Measurements from ENCODE around the gene BCL7B.
"Not testable (repeated sequence)": the region's sequence is repeated elsewhere in the genome, so short reads cannot be mapped to it uniquely, and the experiment has no call there.

The BCL7B gene

DNA sequence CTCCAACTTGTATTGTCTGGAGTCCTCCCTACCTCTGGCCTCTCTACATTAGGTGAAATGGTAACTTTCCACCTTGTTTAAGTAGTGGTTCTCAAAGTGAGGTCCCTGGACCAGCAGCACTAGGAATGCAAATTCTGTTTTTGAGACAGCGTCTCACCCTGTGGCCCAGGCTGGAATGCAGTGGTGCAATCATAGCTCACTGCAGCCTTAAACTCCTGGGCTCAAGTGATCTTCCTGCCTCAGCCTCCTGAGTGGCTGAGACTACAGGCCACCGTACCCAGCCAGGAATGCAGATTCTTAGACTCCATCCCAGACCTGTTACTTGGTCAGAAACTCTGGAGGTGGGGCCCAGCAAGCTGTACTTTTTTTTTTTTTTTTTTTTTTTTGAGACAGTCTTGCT, 27.7 kb upstream of the BCL7B start:
- TF ChIP-seq, protein P1, sequence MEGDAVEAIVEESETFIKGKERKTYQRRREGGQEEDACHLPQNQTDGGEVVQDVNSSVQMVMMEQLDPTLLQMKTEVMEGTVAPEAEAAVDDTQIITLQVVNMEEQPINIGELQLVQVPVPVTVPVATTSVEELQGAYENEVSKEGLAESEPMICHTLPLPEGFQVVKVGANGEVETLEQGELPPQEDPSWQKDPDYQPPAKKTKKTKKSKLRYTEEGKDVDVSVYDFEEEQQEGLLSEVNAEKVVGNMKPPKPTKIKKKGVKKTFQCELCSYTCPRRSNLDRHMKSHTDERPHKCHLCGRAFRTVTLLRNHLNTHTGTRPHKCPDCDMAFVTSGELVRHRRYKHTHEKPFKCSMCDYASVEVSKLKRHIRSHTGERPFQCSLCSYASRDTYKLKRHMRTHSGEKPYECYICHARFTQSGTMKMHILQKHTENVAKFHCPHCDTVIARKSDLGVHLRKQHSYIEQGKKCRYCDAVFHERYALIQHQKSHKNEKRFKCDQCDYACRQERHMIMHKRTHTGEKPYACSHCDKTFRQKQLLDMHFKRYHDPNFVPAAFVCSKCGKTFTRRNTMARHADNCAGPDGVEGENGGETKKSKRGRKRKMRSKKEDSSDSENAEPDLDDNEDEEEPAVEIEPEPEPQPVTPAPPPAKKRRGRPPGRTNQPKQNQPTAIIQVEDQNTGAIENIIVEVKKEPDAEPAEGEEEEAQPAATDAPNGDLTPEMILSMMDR (conservative IDR thresholded peaks at IDR 0.05; ENCODE audit: low read depth) = no peak
- POLR2A ChIA-PET (ENCODE audit: low non-redundant PET) = no interaction called here
- no peak overlapping the region for H3K27ac ChIP-seq
- CTCF ChIA-PET = interaction anchor here (0.7 to 1.4 kb wide), 2 partner anchors 22 to 117 kb away, joined by 4 to 7 read pairs; no protein-coding TSS in a partner anchor
- no peak for DNase-seq (ENCODE audit: low spot score)

DNA sequence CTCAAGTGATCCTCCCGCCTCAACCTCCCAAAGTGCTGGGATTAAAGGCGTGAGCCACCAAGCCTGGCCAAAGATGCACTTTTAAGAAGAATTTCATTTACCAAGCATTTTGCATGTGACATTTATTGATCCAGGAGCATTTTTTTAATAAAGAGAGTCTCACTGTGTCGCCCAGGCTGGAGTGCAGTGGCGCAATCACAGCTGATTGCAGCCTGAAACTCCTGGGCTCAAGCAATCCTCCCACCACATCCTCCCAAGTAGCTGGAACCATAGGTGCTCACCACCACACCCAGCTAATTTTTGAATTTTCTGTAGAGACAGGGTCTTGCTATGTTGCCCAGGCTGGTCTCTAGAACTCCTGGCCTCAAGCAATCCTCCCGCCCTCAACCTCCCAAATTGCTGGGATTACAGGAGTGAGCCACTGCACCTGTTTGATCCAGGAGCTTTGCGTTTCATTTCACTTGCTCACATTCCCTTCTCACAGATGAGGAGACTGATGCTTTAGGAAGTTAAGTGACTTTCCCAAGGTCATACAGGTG, 25.2 kb upstream of the BCL7B start:
- TF ChIP-seq, protein P1 (conservative IDR thresholded peaks at IDR 0.05; ENCODE audit: low read depth) = no peak
- ChIA-PET POLR2A (ENCODE audit: low non-redundant PET) (no interaction called here), CTCF (interaction anchor here (0.6 to 1.1 kb wide), 2 partner anchors 16 to 152 kb away, joined by 3 read pairs; no protein-coding TSS in a partner anchor)
- H3K27ac ChIP-seq = no peak overlapping the region
- no peak for DNase-seq (ENCODE audit: low spot score)

DNA sequence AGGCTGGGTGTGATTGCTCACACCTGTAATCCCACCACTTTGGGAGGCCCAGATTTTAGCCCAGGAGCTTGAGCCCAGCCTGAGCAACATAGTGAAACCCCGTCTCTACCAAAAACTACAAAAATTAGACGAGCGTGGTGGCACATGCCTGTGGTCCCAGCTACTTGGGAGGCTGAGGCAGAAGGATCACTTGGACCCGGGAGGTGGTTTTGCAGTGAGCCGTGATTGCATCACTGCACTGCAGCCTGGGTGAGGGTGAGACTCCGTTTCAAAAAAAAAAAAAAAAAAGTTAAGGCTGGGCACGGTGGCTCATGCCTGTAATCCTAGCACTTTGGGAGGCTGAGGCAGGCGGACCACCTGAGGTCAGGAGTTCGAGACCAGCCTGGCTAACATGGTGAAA, 23.5 kb upstream of the BCL7B start:
- POLR2A ChIA-PET (ENCODE audit: low non-redundant PET); CTCF ChIA-PET; DNase-seq (ENCODE audit: low spot score); H3K27ac ChIP-seq: not testable (repeated sequence)

DNA sequence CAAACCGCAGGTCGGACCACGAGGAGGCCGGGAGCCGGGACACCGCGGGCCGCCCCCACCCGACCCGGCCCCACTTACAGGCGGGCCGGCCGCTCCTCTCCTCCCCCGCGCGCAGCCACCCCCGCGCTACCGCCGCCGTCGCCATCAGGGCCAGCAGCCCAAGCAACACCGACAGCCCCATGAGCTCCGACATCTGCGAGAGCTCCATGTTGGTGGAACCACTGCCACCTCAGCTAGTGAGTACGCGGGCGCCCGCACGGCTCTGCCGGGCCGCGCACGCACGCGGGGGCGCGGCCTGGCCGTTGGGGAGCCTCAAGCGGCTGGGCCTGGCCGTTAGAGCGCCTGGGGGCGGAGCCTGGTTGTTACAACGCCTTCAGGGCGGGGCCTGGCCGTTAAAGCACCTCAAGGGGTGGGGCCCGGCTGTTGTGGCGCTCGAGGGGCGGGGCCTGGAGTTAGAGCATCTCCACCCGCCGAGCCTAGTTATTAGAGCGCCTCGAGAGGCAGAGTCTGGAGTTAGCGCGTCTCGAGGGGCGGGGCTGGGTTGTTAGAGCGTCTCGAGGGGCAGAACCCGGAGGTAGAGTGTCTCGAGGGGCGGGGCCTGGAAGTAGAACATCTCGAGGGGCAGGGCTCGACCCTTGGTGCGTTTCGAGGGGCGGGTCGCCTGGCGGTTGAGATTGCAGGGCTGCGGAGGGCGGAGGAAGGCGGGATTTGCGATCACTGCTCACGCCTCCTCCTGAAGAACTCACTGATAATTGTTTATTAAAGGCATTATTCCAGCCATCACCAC, 21.0 kb upstream of the BCL7B start, which contains the start of gene TBL2:
Gene TBL2, minus strand, starts transcription at position 238 of the 787 bp plus-strand sequence. Its CDS starts 30 bp downstream, at position 208.
- ChIA-PET POLR2A (ENCODE audit: low non-redundant PET) (interaction anchor here (0.6 to 0.9 kb wide), 2 partner anchors 18 to 58 kb away, joined by 4 to 10 read pairs; no protein-coding TSS in a partner anchor), CTCF (interaction anchor here (0.7 kb wide), 2 partner anchors 126 to 156 kb away, joined by 3 read pairs; no protein-coding TSS in a partner anchor)

DNA sequence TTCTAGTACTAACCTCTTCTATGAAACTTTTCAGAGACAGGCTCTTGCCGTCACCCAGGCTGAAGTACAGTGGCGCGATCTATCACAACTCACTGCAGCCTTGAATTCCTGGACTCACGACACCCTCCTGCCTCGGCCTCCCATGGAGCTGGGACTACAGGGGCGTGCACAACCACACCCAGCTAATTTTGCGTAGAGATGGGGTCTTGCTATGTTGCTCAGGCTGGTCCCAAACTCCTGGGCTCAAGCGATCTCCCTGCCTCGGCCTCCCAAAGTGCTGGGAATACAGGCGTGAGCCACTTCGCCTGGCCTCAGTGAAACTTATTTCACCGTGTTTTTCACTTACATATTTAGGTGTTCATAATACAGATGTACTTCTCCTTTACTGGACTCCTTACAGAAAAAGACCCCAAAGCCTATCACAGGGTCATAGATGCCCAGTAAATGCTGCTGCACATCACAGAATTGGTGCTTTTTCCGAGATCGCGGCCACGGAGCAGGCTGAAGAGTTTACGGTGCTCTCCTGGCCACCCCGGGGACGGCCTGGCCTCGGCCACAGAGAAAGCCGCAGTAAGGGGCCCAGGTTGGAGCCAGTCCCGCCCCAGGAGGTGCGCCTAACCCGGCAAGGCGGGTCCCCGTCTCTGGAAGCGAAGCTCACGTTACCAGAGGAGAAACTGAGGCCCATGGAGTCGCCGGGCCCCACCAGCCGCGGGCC, 20.3 kb upstream of the BCL7B start:
- DNase-seq (ENCODE audit: low spot score) = no peak
- peak overlapping the region; percentile 91 for H3K27ac ChIP-seq
- POLR2A ChIA-PET (ENCODE audit: low non-redundant PET) = interaction anchor here (0.6 to 0.9 kb wide), 2 partner anchors 18 to 59 kb away, joined by 4 to 10 read pairs; no protein-coding TSS in a partner anchor
- CTCF ChIA-PET = interaction anchor here (0.7 kb wide), 1 partner anchor 157 kb away, joined by 3 read pairs; no protein-coding TSS in a partner anchor
- TF ChIP-seq, protein P1 (conservative IDR thresholded peaks at IDR 0.05; ENCODE audit: low read depth) = no peak

More for the DNA sequence above, 21.0 kb upstream of the BCL7B start, which contains the start of gene TBL2:
- TF ChIP-seq, protein P1 (conservative IDR thresholded peaks at IDR 0.05; ENCODE audit: low read depth) = no peak
- DNase-seq (ENCODE audit: low spot score) = peak; percentile 99
- peak within 1 kb of the TSS; percentile 91 for H3K27ac ChIP-seq

DNA sequence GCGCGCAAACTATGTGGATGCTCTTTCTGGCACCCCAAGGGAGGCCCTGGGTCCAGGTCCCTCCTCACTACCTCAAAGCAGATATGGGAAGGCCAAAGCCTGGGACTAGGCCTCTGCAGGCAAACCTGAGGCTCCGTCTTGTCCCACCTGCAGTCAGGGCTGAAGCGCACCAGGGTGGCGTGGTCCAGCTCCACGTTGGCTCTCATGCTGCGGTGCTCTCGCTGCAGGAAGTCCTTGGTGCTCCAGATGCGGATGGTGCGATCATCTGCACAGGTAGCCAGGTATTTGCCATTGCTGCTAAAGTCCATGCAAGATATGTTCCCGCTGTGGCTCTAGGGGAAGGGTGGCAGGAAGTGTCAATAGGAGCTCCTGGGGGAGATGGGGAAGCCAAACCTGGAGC, 16.3 kb upstream of the BCL7B start:
- POLR2A ChIA-PET (ENCODE audit: low non-redundant PET) = no interaction called here
- no peak overlapping the region for H3K27ac ChIP-seq
- no peak for DNase-seq (ENCODE audit: low spot score)
- CTCF ChIA-PET = interaction anchor here (0.7 kb wide), 1 partner anchor 19 kb away, joined by 3 read pairs; no protein-coding TSS in a partner anchor
- TF ChIP-seq, protein P1 (conservative IDR thresholded peaks at IDR 0.05; ENCODE audit: low read depth) = no peak

All from RWPE1 (cell line).